ENCODE measurements around the gene OR2S2. TPM values are rescaled to one million over a fixed set of nuclear protein-coding genes. Genes with fewer than 3 reads are reported as not detected.

Gene OR2S2
- total RNA-seq, 1 experiment from 2014 or later: not detected

- DNase-seq (ENCODE audit: low read depth, low spot score) (no peak), ATAC-seq (no peak)
- CTCF ChIA-PET: interaction anchor here (0.6 to 1.8 kb wide), 4 partner anchors 41 to 221 kb away, joined by 3 to 10 read pairs (median 7); no protein-coding TSS in a partner anchor
- Histone ChIP-seq H3K27me3 (ENCODE audit: control insufficient read depth, insufficient read depth, low read length) (no peaks in the 10 kb centered on the region), H3K4me1 (ENCODE audit: control insufficient read depth, insufficient read depth, low read length) (no peaks in the 10 kb centered on the region), H3K36me3 (ENCODE audit: control insufficient read depth, insufficient read depth, low read length) (no peaks in the 10 kb centered on the region), H3K27ac (ENCODE audit: low read length) (no peak overlapping the region), H3K9me3 (ENCODE audit: control insufficient read depth, insufficient read depth, low read depth, low read length) (no peaks in the 10 kb centered on the region), H3K4me3 (ENCODE audit: low read depth in 2 of 2, low read length in 2 of 2) (no peak overlapping the region)
- POLR2A ChIA-PET: no interaction called here
- BruUV-seq (replicated peaks): no TSS peak
- intact Hi-C loops (cut with micrococcal nuclease; ENCODE audit: unreplicated experiment): no loop called here
- in situ Hi-C loops (cut with HindIII; ENCODE audit: low pct_unique_long_range_greater_than_20kb, low sequenced_read_pairs): no loop called here
- TF ChIP-seq, protein P1, sequence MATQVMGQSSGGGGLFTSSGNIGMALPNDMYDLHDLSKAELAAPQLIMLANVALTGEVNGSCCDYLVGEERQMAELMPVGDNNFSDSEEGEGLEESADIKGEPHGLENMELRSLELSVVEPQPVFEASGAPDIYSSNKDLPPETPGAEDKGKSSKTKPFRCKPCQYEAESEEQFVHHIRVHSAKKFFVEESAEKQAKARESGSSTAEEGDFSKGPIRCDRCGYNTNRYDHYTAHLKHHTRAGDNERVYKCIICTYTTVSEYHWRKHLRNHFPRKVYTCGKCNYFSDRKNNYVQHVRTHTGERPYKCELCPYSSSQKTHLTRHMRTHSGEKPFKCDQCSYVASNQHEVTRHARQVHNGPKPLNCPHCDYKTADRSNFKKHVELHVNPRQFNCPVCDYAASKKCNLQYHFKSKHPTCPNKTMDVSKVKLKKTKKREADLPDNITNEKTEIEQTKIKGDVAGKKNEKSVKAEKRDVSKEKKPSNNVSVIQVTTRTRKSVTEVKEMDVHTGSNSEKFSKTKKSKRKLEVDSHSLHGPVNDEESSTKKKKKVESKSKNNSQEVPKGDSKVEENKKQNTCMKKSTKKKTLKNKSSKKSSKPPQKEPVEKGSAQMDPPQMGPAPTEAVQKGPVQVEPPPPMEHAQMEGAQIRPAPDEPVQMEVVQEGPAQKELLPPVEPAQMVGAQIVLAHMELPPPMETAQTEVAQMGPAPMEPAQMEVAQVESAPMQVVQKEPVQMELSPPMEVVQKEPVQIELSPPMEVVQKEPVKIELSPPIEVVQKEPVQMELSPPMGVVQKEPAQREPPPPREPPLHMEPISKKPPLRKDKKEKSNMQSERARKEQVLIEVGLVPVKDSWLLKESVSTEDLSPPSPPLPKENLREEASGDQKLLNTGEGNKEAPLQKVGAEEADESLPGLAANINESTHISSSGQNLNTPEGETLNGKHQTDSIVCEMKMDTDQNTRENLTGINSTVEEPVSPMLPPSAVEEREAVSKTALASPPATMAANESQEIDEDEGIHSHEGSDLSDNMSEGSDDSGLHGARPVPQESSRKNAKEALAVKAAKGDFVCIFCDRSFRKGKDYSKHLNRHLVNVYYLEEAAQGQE (IDR thresholded peaks at IDR 0.05; ENCODE audit: insufficient read depth in 1 of 2, low read depth in 2 of 2, low read length in 1 of 2): no peak
- TF ChIP-seq POLR2AphosphoS5 (IDR thresholded peaks at IDR 0.05; ENCODE audit: low read depth, low read length) (no peak), SIN3A (IDR thresholded peaks at IDR 0.05; ENCODE audit: borderline replicate concordance, insufficient read depth, low read depth, low read length) (no peak), TCF7L2 (IDR thresholded peaks at IDR 0.05; ENCODE audit: low read depth, low read length) (no peak)
Measured at GRCh38 chr9:35944173-35944572, 13.8 kb downstream of the OR2S2 start.

DNA sequence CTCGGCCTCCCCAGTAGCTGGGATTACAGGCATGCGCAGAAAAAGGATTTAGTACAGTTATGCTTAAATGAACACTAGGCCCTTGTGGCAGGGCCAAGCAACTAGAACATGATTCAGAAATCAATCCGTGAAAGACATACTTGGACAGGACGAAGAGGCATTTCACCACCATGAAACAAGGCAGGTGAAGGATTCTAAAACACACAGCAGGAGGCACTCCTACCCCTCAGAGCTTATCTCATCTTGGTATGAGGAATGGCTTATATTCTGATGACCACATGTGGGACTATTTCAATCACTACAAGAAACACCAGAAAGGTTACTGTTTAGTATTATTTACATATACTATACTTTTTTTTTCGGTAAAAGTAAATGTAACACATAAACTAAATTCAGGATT is 15.7 kb downstream of the OR2S2 start:
- ChIA-PET CTCF (no interaction called here), POLR2A (no interaction called here)
- intact Hi-C loops (cut with micrococcal nuclease; ENCODE audit: unreplicated experiment) (no loop called here), in situ Hi-C loops (cut with HindIII; ENCODE audit: low pct_unique_long_range_greater_than_20kb, low sequenced_read_pairs) (no loop called here)
- BruUV-seq (replicated peaks): no TSS peak
- H3K27me3 ChIP-seq (ENCODE audit: control insufficient read depth, insufficient read depth, low read length): no peaks in the 10 kb centered on the region
- no peak for TF ChIP-seq SIN3A (IDR thresholded peaks at IDR 0.05; ENCODE audit: borderline replicate concordance, insufficient read depth, low read depth, low read length)
- TF ChIP-seq CTCF (IDR thresholded peaks at IDR 0.05): no peak
- TF ChIP-seq TCF7L2 (IDR thresholded peaks at IDR 0.05; ENCODE audit: low read depth, low read length): no peak
- TF ChIP-seq, protein P1 (IDR thresholded peaks at IDR 0.05; ENCODE audit: insufficient read depth in 1 of 2, low read depth in 2 of 2, low read length in 1 of 2): no peak
- TF ChIP-seq POLR2AphosphoS5 (IDR thresholded peaks at IDR 0.05; ENCODE audit: low read depth, low read length): no peak
- ATAC-seq: no peak
- H3K4me3 ChIP-seq (ENCODE audit: low read depth in 2 of 2, low read length in 2 of 2): no peak overlapping the region
- H3K36me3 ChIP-seq (ENCODE audit: control insufficient read depth, insufficient read depth, low read length): no peaks in the 10 kb centered on the region
- no peak for DNase-seq (ENCODE audit: low read depth, low spot score)
- no peaks in the 10 kb centered on the region for H3K4me1 ChIP-seq (ENCODE audit: control insufficient read depth, insufficient read depth, low read length)
- H3K9me3 ChIP-seq (ENCODE audit: control insufficient read depth, insufficient read depth, low read depth, low read length): no peaks in the 10 kb centered on the region
- H3K27ac ChIP-seq (ENCODE audit: low read length): no peak overlapping the region
